Subcutaneous adipose tissue (tissue), 4 donors: ENCODE measurements around the gene BLM. TPM values are rescaled to one million over a fixed set of nuclear protein-coding genes. Genes with fewer than 3 reads are reported as not detected.

Source experiments
- total RNA-seq, 4 donors: library from RNA; depleted of rRNA; stranded (reverse); fragments of >200 nt; gene quantifications; one replicate each; pipeline ENCODE4 v1.1.0, GENCODE V29; 2016
- TF ChIP-seq, protein P1 (sequence below): fragments of 450-650 bp; IDR thresholded peaks from one replicate; pipeline ENCODE4 v1.5.1; 2016; ENCODE audit warnings: low read depth, mild to moderate bottlenecking, control low read depth, antibody characterized with exemption, moderate library complexity

BLM gene
- total RNA-seq, 4 donors from 2014 or later = 2.4 to 13.6 (median 6.8) TPM

DNA sequence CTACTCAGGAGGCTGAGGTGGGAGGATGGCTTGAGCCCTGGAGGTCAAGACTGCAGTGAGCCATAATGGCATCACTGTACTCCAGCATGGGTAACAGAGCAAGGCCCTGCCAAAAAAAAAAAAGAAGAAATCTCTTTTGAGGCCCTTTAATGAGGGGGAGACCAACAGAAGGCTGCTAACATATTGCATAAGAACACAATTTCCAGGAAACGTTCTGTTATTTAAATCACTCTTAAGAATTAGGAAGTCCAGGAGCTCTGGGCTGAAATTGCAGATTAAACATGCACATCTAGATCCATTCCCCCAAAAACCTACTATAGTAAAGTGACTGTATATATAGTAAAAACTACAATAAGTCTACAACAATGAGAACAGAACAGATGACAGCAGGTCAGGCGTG, 16.1 kb upstream of the BLM start:
- TF ChIP-seq, protein P1, sequence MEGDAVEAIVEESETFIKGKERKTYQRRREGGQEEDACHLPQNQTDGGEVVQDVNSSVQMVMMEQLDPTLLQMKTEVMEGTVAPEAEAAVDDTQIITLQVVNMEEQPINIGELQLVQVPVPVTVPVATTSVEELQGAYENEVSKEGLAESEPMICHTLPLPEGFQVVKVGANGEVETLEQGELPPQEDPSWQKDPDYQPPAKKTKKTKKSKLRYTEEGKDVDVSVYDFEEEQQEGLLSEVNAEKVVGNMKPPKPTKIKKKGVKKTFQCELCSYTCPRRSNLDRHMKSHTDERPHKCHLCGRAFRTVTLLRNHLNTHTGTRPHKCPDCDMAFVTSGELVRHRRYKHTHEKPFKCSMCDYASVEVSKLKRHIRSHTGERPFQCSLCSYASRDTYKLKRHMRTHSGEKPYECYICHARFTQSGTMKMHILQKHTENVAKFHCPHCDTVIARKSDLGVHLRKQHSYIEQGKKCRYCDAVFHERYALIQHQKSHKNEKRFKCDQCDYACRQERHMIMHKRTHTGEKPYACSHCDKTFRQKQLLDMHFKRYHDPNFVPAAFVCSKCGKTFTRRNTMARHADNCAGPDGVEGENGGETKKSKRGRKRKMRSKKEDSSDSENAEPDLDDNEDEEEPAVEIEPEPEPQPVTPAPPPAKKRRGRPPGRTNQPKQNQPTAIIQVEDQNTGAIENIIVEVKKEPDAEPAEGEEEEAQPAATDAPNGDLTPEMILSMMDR = no peak

DNA sequence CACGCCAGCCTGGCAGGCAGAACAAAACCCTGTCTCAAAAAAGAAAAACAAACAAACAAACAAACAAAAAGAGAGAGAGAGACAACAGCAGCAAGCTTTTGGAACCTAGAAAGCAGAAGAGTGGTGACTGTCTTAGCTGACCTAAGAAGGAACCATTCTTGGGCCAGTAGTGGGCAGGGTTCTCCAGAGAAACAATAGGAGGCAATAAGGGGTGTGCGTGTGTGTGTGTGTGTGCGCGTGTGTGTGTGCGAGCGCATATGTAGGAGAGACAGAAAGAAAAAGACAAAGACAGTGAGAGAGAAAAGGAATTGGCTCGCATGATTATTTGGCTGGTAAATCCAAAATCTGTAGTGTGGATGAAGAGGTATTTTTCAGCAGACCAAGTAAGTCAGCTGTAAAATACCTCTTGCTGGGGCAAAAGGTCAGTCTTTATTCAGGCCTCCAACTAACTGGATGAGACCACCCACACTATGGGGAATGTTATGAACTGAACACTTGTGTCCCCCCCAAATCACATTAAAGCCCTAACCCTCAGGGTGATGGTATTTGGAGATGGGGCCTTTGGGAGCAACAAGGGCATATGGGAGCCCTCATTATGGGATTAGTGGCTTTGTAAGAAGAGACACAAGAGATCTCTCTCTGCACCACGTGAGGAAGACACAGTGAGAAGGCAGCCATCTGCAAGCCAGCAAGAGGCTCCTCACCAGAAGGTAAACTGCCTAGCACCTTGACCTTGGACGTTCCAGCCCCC, 15.1 kb upstream of the BLM start:
- TF ChIP-seq, protein P1 = no peak

DNA sequence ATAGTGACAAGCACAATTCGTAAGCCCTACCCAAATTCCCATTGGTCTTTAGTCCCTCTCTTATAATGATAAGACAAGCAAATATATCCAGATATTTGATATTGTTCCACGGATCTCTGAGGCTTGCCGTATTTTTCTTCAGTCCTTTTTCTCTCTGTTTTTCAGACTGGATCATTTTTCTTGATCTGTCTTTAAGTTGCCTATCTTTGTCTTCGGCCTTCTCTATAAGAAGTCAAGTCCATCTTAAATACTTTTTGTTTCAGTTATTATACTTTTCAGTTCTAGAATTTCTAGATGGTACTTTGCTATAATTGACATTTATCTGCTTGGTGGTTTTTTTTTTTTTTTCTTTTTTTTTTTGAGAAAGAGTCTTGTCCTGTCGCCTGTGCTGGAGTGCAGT, 13.7 kb upstream of the BLM start:
- TF ChIP-seq, protein P1 = no peak

DNA sequence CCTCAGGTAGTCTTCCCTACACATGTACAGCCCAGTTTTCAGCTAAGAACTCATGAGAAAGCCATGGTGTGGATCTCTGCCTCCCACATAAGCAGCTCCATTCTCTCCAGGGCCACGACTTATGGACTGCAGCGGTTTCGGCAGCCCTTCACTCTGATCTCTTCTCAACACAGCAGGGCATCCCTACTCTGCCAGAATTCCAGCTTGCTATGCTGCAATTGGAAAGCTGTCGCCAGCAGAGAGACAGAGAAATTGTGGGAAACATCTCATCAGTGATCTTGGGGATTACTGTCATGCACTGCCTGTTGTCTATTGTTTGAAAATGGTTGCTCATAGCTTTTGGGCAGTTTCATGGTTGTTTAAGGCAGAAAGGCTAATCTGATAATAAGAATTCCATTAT, 11.9 kb upstream of the BLM start:
- TF ChIP-seq, protein P1 = no peak

DNA sequence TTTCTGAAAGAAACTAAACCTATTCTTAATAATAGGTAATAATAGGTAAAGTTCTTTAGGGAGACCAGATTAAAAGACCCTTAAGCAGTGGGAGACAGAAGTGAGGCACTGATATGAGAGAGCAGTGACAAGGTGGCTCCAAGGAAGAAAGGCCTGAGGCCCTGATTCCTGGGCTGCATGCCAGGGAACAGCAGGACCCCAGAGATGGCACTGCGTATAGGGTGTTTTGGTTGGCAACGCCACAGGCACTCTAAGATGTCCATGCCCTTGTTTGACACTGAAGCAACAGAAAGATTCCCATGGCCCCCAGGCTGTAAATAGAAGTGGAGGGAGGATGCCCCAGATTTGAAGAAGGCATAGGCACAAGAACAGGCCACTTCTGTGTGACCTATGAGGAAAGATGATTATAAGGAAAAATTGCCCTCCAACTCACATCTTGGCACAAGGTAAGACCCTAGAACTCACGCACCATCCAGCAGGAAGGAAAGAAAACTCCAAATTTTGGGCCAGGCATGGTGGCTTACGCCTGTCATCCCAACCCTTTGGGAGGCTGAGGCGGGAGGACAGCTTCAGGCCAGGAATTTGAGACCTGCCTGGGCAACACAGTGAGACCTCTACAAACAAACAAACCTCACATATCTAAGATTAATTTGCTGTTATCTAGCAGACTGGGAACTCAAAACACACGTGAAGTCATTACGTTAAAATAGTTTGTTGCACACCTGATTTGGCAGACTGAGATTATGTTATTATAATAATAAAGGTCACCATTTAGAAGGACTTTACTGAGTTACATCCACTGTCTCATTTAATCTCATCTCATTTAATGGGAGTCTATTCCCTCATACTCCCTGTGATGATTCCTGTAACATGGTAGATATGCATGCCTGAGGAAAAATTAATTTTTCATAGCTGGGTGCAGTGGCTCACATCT, 10.5 kb upstream of the BLM start:
- TF ChIP-seq, protein P1 = no peak

DNA sequence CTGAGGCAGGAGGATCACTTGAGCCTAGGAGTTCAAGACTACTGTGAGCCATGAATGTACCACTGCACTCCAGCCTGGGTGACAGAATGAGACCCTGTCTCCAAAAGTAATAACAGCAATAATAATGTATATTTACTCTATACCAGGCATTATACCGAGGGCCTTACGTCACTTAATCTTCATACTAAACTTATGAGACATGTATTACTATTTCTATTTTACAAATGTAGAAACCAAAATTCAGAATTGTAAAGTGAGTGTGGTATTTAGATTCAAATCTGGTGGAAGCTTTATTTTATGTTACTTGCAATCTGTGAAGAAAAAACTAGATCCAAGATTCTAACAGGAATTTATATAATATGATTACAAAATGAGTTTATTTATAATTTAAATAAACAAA, 9.7 kb upstream of the BLM start:
- TF ChIP-seq, protein P1 = no peak

DNA sequence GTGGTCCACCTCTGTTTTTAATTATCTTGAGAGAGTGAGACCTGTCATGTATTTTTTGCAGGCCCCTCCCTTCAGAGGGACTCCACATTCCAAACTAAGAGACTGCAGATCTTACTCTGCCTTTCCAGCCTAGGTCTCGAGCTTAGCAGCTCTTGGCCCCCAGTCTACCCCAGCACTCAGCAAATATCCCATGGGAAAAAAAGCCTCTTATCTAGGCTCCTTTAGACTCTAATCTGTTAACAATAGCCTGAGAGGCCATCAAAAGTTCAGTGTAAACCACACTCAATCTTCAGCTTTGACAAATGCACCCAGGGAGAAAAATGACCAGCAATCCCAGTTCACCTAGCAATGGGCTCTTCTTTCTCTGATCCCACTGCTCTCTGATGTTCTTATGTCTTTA, 8.6 kb upstream of the BLM start:
- TF ChIP-seq, protein P1 = no peak
